Airway epithelial cell (primary cell): ENCODE results near the gene FOXC2. TPM values are rescaled to one million over a fixed set of nuclear protein-coding genes. Genes with fewer than 3 reads are reported as not detected.

Experiments used
- total RNA-seq: library from RNA; depleted of rRNA; stranded (reverse); fragments of >200 nt; gene quantifications from 2 replicates; pipeline ENCODE4 v1.2.3, GENCODE V29; 2015

Gene FOXC2
- 0.19 and 2.0 TPM in 2 replicates for total RNA-seq

GRCh38 chr16:86566601-86566965 is at the start of gene FOXC2:
TSS of gene FOXC2 (plus strand) at chr16:86566829. CDS start at chr16:86567336, 507 bp downstream.

GRCh38 chr16:86554917-86555703 is 11.5 kb upstream of the FOXC2 start, which contains the start of gene MTHFSD:
TSS of gene MTHFSD (minus strand) at chr16:86555235. CDS start at chr16:86555184, 51 bp downstream.

DNA sequence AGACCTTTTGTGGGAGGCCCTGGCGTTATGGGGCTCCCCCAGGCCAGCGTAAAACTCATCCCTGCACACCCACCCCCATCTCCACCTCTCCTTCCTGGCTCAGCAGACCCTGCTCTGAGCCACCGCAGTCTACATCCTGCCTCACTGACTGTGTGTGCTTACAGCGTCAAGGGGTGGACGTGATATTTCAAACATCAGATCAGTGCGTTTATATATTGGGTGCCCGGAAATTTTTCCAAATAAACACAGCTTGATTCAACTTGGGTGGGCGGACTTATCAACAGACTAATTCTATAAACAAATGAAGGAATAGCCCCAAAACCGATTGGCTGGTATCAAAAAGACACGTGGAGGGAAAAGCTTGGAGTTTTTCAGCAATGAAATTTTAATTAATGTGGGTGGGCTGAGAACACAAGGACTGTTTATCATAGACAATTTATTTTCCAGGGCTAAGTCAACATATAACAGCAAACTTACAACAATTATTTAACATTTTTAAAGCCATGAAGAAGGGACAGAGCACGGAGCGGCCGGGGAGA is 11.5 kb downstream of the FOXC2 start, which contains the start of gene FOXL1:
TSS of gene FOXL1 (plus strand) at position 489 of the 539 bp plus-strand sequence. CDS start 175 bp downstream, outside the sequence.

Other genes with a start within 250 kb of the FOXC2 start
- 0.71 and 1.1 TPM in 2 replicates for gene FOXF1, start 56.3 kb upstream of the FOXC2 start, total RNA-seq
- gene MTHFSD, start 11.6 kb upstream of the FOXC2 start, total RNA-seq, result 11.2 and 12.5 TPM in 2 replicates
- gene FOXL1, start 11.7 kb downstream of the FOXC2 start, total RNA-seq, result 2.9 and 4.3 TPM in 2 replicates